Uterus (tissue), 4 donors: Measurements from ENCODE around the gene KCNIP2. TPM values are rescaled to one million over a fixed set of nuclear protein-coding genes. Genes with fewer than 3 reads are reported as not detected.
A peak's percentile ranks its signal among the peaks of the same experiment; 100 is the strongest.

Experiments used
- DNase-seq, 2 donors: peaks; one replicate each; pipeline ENCODE4 v3.0.0-alpha.2; 2019 to 2020
- H3K27ac ChIP-seq, 2 donors: fragments of 200-600 bp; sonication (generic); 1 replicate in 1 of 2; 2 replicates in 1 of 2; pipeline ENCODE4 v1.5.1; 2016 to 2018
- H3K27me3 ChIP-seq, 2 donors: fragments of 200-600 bp; sonication (generic); one replicate each; pipeline ENCODE4 v1.5.1; 2018 to 2019; ENCODE audit warnings: control low read depth in 1 of 2
- H3K36me3 ChIP-seq, 2 donors: fragments of 200-600 bp; sonication (generic); one replicate each; pipeline ENCODE4 v1.5.1; 2019; ENCODE audit warnings: control low read depth in 1 of 2
- H3K4me1 ChIP-seq, 2 donors: fragments of 200-600 bp; sonication (generic); one replicate each; pipeline ENCODE4 v1.5.1; 2018 to 2019; ENCODE audit warnings: control low read depth in 1 of 2
- H3K4me3 ChIP-seq, 2 donors: fragments of 200-600 bp; sonication (generic); 1 replicate in 1 of 2; 2 replicates in 1 of 2; pipeline ENCODE4 v1.5.1; 2018 to 2019; ENCODE audit warnings: mild to moderate bottlenecking in 1 of 2
- H3K9me3 ChIP-seq, 2 donors: fragments of 200-600 bp; sonication (generic); one replicate each; pipeline ENCODE4 v1.5.1; 2019; ENCODE audit warnings: control low read depth in 1 of 2
- POLR2A ChIP-seq, 2 donors: fragments of 450-650 bp; IDR thresholded peaks; one replicate each; pipeline ENCODE4 v1.6.1; 2016; ENCODE audit warnings: antibody characterized with exemption in 2 of 2, mild to moderate bottlenecking in 1 of 2, moderate library complexity in 1 of 2
- intact Hi-C: fragments of 100-400 bp; cut with DNase I; formaldehyde crosslinking; loops from one replicate; pipeline ENCODE4 v1.15.1; 2023; ENCODE audit warnings: low total_unique reads
- total RNA-seq, 4 donors: library from RNA; depleted of rRNA in 3 of 4; stranded (reverse); fragments of >200 nt in 3 of 4; gene quantifications; one replicate each; pipeline versions ENCODE4 v1.1.0 to v1.2.4, GENCODE V29; 2014 to 2023
- TF ChIP-seq, protein P1 (sequence below), 4 experiments: fragments of 200-600 bp in 2 of 4; fragments of 450-650 bp in 2 of 4; sonication (generic) in 2 of 4; IDR thresholded peaks; one replicate each; pipeline ENCODE4 v1.5.1; 2016 to 2019; ENCODE audit warnings: antibody characterized with exemption in 4 of 4, mild to moderate bottlenecking in 2 of 4, moderate library complexity in 1 of 4
- donor health status: DM: yes; HTN: yes; CAD: no.

Gene KCNIP2
- total RNA-seq, 4 donors from 2014 or later = 0.29 to 8.6 (median 4.1) TPM; not detected in 1

- no peaks in the 10 kb centered on the region for H3K27me3 ChIP-seq
- peak; percentile 86 to 93 for DNase-seq
- TF ChIP-seq, protein P1, sequence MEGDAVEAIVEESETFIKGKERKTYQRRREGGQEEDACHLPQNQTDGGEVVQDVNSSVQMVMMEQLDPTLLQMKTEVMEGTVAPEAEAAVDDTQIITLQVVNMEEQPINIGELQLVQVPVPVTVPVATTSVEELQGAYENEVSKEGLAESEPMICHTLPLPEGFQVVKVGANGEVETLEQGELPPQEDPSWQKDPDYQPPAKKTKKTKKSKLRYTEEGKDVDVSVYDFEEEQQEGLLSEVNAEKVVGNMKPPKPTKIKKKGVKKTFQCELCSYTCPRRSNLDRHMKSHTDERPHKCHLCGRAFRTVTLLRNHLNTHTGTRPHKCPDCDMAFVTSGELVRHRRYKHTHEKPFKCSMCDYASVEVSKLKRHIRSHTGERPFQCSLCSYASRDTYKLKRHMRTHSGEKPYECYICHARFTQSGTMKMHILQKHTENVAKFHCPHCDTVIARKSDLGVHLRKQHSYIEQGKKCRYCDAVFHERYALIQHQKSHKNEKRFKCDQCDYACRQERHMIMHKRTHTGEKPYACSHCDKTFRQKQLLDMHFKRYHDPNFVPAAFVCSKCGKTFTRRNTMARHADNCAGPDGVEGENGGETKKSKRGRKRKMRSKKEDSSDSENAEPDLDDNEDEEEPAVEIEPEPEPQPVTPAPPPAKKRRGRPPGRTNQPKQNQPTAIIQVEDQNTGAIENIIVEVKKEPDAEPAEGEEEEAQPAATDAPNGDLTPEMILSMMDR (IDR thresholded peaks at IDR 0.05) = no peak
- TF ChIP-seq POLR2A (IDR thresholded peaks at IDR 0.05) = peak; percentile 44 to 51
- no peaks in the 10 kb centered on the region for H3K9me3 ChIP-seq
- H3K4me3 ChIP-seq = peak overlapping the region; percentile 83 to 98
- no peaks in the 10 kb centered on the region for H3K36me3 ChIP-seq
- intact Hi-C loops = no loop called here
- H3K4me1 ChIP-seq = no peaks in the 10 kb centered on the region
- H3K27ac ChIP-seq = peak overlapping the region; percentile 87 to 95
These were observed 26.1 kb downstream of the KCNIP2 start for GRCh38 chr10:101817337-101818118.

GRCh38 chr10:101816913-101817336, 26.7 kb downstream of the KCNIP2 start:
- H3K27me3 ChIP-seq = no peaks in the 10 kb centered on the region
- no peaks in the 10 kb centered on the region for H3K9me3 ChIP-seq
- H3K27ac ChIP-seq = peak overlapping the region; percentile 87 to 95
- H3K4me3 ChIP-seq = peak overlapping the region; percentile 83 to 98
- no peak for TF ChIP-seq POLR2A (IDR thresholded peaks at IDR 0.05)
- TF ChIP-seq, protein P1 (IDR thresholded peaks at IDR 0.05) = no peak
- H3K36me3 ChIP-seq = no peaks in the 10 kb centered on the region
- no peaks in the 10 kb centered on the region for H3K4me1 ChIP-seq
- no peak for DNase-seq
- intact Hi-C loops = no loop called here

- TF ChIP-seq, protein P1 (IDR thresholded peaks at IDR 0.05) = no peak
- TF ChIP-seq POLR2A (IDR thresholded peaks at IDR 0.05) = no peak
- DNase-seq = no peak
- Histone ChIP-seq H3K27ac (peak overlapping the region in 1 of 2 donors; percentile 95), H3K9me3 (no peaks in the 10 kb centered on the region), H3K36me3 (no peaks in the 10 kb centered on the region), H3K27me3 (no peaks in the 10 kb centered on the region), H3K4me1 (no peaks in the 10 kb centered on the region), H3K4me3 (peak overlapping the region; percentile 83 to 98)
- intact Hi-C loops = no loop called here
These were observed 27.2 kb downstream of the KCNIP2 start for GRCh38 chr10:101816376-101816775.

DNA sequence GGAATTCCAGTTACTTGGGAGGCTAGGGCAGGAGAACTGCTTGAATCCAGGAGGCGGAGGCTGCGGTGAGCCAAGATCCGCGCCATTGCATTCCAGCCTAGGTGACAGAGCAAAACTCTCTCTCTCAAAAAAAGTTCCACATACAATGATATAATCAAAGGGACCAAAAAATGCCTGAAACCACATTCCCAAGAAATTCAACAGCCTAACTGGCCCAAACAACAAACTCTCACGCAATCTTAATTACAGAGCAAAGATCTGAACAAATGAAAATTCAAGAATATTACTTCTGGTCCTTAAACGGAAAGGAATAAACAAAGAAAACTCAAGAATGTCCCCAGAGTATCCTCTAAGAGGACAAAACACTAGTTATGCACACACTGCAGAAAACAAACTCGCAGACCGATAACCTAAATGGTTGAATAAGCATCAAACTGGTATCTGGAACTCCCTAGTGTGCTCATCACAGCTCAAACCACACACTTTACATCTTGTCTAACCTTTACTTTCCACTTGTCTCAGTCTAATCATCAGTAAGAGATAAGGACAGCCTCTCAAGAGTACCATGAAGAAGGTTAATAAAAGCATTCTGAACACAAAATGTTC, 29.0 kb downstream of the KCNIP2 start:
- Histone ChIP-seq H3K36me3 (no peaks in the 10 kb centered on the region), H3K9me3 (no peaks in the 10 kb centered on the region), H3K27me3 (no peaks in the 10 kb centered on the region), H3K4me3 (peak overlapping the region; percentile 83 to 98), H3K4me1 (no peaks in the 10 kb centered on the region), H3K27ac (no peak overlapping the region)
- TF ChIP-seq POLR2A (IDR thresholded peaks at IDR 0.05) = no peak
- TF ChIP-seq, protein P1 (IDR thresholded peaks at IDR 0.05) = no peak
- intact Hi-C loops = no loop called here
- no peak for DNase-seq

DNA sequence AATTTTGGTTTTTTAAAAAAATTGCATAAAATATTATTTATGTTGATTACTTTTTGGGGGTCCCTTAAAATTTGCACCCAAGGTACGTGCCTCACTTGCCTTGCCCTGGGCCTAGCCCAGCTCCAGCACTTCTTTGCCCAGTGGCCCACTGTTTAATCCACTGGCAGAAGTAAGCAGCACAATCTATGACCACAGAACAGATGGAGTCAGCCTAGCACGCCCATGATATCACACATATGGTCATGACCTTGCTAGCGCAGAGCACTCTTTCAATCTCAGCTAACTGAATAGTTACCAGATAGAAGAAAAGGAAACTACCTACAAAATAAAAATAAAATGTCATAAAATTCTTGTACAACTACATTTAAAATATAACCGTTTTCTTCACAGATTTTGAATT, 31.0 kb downstream of the KCNIP2 start:
- no peak for DNase-seq
- Histone ChIP-seq H3K9me3 (no peaks in the 10 kb centered on the region), H3K4me3 (no peak overlapping the region), H3K27me3 (no peaks in the 10 kb centered on the region), H3K4me1 (no peaks in the 10 kb centered on the region), H3K36me3 (no peaks in the 10 kb centered on the region), H3K27ac (no peak overlapping the region)
- TF ChIP-seq POLR2A (IDR thresholded peaks at IDR 0.05) = no peak
- TF ChIP-seq, protein P1 (IDR thresholded peaks at IDR 0.05) = no peak
- intact Hi-C loops = no loop called here
